SK-N-MC (cell line): ENCODE results near the gene ANK3.

Source experiments
- EZH2 ChIP-seq: fragments of 200-600 bp; sonication (generic); IDR thresholded peaks from one replicate; pipeline ENCODE4 v1.6.1; 2017; ENCODE audit warnings: antibody characterized with exemption
- FOXP2 ChIP-seq: optimal IDR thresholded peaks from 2 replicates; pipeline ENCODE3; 2011; ENCODE audit warnings: mild to moderate bottlenecking, moderate library complexity; ENCODE audit not compliant: insufficient read depth; ENCODE audit errors: extremely low read length, control extremely low read depth
- POLR2AphosphoS5 ChIP-seq: IDR thresholded peaks from 2 replicates; pipeline ENCODE4 v1.6.1; 2012; ENCODE audit warnings: mild to moderate bottlenecking, low read depth, low read length, borderline replicate concordance

GRCh38 chr10:60367901-60368300 is 21.8 kb downstream of the ANK3 start:
- no peak for TF ChIP-seq EZH2
- TF ChIP-seq POLR2AphosphoS5: no peak
- no peak for TF ChIP-seq FOXP2
